Brain microvascular endothelial cell (primary cell): ENCODE results near the gene PRKN.

Source experiments
- DNase-seq: peaks from one replicate; pipeline ENCODE4 v3.0.0-alpha.2; 2020
- H3K27ac ChIP-seq: fragments of 250-450 bp; sonication (Bioruptor Pico); 2 replicates; pipeline ENCODE4 v1.5.1; 2020; ENCODE audit warnings: mild to moderate bottlenecking, moderate library complexity
- H3K27me3 ChIP-seq: fragments of 250-450 bp; sonication (Bioruptor Pico); replicated peaks from 2 replicates; pipeline ENCODE4 v1.5.1; 2020; ENCODE audit warnings: mild to moderate bottlenecking
- H3K36me3 ChIP-seq: fragments of 250-450 bp; sonication (Bioruptor Pico); replicated peaks from 2 replicates; pipeline ENCODE4 v1.5.1; 2020; ENCODE audit warnings: mild to moderate bottlenecking
- H3K4me3 ChIP-seq: 2 replicates; pipeline ENCODE4 v1.5.1; 2011; ENCODE audit warnings: low read depth, mild to moderate bottlenecking, control low read depth, low read length, moderate library complexity
- in situ Hi-C: cut with HindIII; loops from 2 replicates; pipeline ENCODE4 v1.10.0; 2017; ENCODE audit warnings: low sequenced_read_pairs, low pct_ligation_motif_present
- TF ChIP-seq, protein P1 (sequence below): IDR thresholded peaks from 2 replicates; pipeline ENCODE4 v1.5.1; 2011; ENCODE audit warnings: low read depth, mild to moderate bottlenecking, moderate library complexity, low read length, control low read depth, inconsistent platforms; ENCODE audit errors: missing control alignments

The PRKN gene

GRCh38 chr6:162165479-162165878 is 562.1 kb downstream of the PRKN start:
- in situ Hi-C loops = no loop called here
- Histone ChIP-seq H3K36me3 (no peaks in the 10 kb centered on the region), H3K27ac (no peak overlapping the region), H3K4me3 (no peak overlapping the region), H3K27me3 (no peaks in the 10 kb centered on the region)
- DNase-seq = no peak
- TF ChIP-seq, protein P1, sequence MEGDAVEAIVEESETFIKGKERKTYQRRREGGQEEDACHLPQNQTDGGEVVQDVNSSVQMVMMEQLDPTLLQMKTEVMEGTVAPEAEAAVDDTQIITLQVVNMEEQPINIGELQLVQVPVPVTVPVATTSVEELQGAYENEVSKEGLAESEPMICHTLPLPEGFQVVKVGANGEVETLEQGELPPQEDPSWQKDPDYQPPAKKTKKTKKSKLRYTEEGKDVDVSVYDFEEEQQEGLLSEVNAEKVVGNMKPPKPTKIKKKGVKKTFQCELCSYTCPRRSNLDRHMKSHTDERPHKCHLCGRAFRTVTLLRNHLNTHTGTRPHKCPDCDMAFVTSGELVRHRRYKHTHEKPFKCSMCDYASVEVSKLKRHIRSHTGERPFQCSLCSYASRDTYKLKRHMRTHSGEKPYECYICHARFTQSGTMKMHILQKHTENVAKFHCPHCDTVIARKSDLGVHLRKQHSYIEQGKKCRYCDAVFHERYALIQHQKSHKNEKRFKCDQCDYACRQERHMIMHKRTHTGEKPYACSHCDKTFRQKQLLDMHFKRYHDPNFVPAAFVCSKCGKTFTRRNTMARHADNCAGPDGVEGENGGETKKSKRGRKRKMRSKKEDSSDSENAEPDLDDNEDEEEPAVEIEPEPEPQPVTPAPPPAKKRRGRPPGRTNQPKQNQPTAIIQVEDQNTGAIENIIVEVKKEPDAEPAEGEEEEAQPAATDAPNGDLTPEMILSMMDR = no peak

- no peak overlapping the region for H3K4me3 ChIP-seq
- no peaks in the 10 kb centered on the region for H3K27me3 ChIP-seq
- no peaks in the 10 kb centered on the region for H3K36me3 ChIP-seq
- in situ Hi-C loops = no loop called here
- TF ChIP-seq, protein P1 = no peak
- DNase-seq = no peak
- H3K27ac ChIP-seq = no peak overlapping the region
Observed at GRCh38 chr6:162157167-162157870, 570.2 kb downstream of the PRKN start.

DNA sequence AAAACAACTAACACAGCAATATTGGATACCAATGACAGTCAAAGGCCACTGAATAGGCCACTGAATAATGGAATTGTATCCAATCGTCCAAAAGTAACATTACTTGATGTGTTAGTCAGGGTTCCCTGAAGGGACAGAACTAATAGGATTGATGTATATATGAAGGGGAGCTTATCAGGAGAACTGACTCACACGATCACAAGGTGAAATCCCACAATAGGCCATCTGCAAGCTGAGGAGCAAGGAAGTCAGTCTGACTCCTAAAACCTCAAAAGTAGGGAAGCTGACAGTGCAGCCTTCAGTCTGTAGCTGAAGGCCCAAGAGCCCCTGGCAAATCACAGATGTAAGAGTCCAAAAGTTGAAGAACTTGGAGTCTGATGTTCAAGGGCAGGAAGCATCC is 571.4 kb downstream of the PRKN start:
- DNase-seq = peak; percentile 42
- in situ Hi-C loops = no loop called here
- H3K27ac ChIP-seq = no peak overlapping the region
- TF ChIP-seq, protein P1 = no peak
- no peaks in the 10 kb centered on the region for H3K36me3 ChIP-seq
- H3K27me3 ChIP-seq = no peaks in the 10 kb centered on the region
- H3K4me3 ChIP-seq = no peak overlapping the region

- in situ Hi-C loops = no loop called here
- H3K4me3 ChIP-seq = no peak overlapping the region
- H3K36me3 ChIP-seq = no peaks in the 10 kb centered on the region
- TF ChIP-seq, protein P1 = no peak
- H3K27ac ChIP-seq = no peak overlapping the region
- DNase-seq = no peak
- H3K27me3 ChIP-seq = no peaks in the 10 kb centered on the region
Observed at GRCh38 chr6:162154930-162155329, 572.6 kb downstream of the PRKN start.

DNA sequence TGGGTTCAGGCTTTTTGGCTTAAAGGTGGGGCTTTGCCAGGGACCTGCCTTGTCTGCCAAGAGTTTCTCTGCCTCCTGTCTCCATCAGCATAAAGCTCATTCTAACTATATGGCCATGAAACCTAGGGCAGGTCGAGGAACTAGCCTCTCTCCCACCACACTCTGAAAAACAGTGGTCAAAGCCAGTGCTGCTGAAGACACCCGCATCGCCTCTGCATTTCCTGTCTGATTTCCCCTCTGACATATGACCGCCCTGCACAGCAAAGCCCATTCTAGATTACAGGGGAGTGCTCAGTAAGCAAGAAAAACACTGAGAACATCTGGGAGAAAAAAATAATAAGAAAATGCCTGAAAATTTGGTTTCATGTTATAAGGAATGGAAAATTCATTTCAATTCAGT is 573.6 kb downstream of the PRKN start:
- H3K36me3 ChIP-seq = no peaks in the 10 kb centered on the region
- H3K27me3 ChIP-seq = no peaks in the 10 kb centered on the region
- in situ Hi-C loops = no loop called here
- no peak for DNase-seq
- TF ChIP-seq, protein P1 = no peak
- H3K27ac ChIP-seq = no peak overlapping the region
- no peak overlapping the region for H3K4me3 ChIP-seq

GRCh38 chr6:162153120-162153519 is 574.4 kb downstream of the PRKN start:
- Histone ChIP-seq H3K36me3 (no peaks in the 10 kb centered on the region), H3K27ac (no peak overlapping the region), H3K4me3 (no peak overlapping the region), H3K27me3 (no peaks in the 10 kb centered on the region)
- TF ChIP-seq, protein P1 = no peak
- DNase-seq = no peak
- in situ Hi-C loops = no loop called here
